Raji (cell line): ENCODE measurements around the gene CNNM1.

Experiments used
- POLR2A ChIP-seq: IDR thresholded peaks from 2 replicates; pipeline ENCODE4 v1.6.1; 2011; ENCODE audit warnings: low read depth, low read length, control low read depth; ENCODE audit not compliant: insufficient read depth

The CNNM1 gene

DNA sequence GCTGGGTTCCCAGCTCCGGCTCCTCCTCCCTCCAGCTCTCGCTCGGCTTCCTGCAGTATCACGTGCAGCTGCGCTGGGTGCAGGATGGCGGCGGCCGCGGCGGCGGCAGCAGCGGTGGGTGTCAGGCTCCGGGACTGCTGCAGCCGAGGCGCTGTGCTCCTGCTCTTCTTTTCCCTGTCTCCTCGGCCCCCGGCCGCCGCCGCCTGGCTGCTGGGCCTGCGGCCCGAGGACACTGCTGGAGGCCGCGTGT lies at the start of gene CNNM1:
Gene CNNM1, plus strand, starts transcription at position 53 of the 250 bp plus-strand sequence. Its CDS starts 32 bp downstream, at position 85.
- no peak for TF ChIP-seq POLR2A

DNA sequence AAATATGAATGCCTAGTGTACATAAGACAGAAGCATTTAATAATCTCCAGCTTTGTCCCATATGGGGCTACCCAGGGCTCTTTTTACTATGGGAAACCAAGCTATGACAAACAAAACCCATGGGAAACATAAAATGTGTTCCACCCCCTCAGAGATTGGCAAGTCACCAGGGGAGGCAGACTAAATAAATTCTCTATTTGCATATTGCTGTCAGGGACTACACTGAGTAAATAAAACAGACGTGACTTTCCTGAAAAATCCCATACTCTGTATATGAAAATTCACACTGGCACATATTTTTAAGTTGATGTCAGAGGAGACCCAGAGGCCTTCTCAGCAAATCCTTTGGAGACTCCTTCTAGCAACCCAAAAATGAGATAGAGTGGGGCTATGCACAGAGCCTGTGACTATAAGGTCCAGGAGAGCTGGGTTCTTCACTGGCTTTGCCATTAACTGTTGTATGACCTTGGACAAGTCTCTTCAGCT lies 49.5 kb upstream of the CNNM1 start:
- TF ChIP-seq POLR2A: no peak

DNA sequence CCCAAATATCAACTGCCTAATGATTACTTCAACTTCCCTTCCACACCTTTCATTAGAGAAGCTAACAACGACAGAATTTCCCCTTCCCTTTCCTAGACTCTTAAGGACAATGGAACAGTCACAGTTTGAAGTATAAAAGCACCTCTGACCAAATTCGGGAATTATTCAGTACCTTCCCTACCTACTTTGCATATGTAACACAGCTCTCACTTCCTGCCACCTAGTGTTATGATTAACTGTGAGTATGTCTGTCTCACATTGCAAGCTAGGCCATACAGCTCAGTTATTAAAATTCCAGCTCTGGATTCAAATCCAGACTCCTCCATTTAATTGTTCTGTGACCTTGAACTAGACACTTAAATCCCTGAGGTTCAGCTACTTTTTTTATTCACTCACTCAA lies 48.7 kb upstream of the CNNM1 start:
- TF ChIP-seq POLR2A: no peak

DNA sequence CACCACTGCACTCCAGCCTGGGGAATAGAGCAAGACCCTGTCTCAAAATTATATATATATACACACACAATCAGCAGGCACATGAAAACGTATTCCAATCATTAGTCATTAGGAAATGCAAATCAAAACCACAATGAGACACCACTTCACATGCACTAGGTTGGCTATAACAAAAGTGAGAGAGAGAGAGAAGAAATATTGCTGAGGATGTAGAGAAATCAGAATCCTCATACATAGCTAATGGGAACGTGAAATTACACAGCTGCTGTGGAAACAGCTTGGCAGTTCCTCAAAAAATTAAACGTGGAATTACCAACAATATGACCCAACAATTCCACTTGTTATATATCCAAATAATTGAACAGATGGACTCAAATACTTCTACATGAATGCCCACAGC lies 43.3 kb upstream of the CNNM1 start:
- no peak for TF ChIP-seq POLR2A

DNA sequence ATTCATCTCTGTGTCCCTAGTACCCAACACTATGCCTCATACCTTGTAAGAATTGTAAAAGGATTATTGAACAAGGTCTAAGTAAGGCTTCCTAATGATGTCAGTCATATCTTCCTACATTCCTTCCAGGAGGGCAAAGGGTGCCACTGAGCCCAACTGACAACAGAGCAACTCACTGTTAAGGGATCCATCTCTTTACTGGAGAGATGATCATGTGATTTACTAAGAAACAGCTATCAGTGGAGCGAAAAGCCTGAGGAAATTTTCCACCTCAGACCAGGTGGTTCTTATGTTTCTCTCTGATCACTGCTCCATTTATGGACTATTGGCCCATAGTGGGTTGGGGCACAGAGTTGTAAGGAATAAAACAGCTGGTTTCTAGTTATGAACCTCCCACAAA lies 38.9 kb upstream of the CNNM1 start:
- no peak for TF ChIP-seq POLR2A

DNA sequence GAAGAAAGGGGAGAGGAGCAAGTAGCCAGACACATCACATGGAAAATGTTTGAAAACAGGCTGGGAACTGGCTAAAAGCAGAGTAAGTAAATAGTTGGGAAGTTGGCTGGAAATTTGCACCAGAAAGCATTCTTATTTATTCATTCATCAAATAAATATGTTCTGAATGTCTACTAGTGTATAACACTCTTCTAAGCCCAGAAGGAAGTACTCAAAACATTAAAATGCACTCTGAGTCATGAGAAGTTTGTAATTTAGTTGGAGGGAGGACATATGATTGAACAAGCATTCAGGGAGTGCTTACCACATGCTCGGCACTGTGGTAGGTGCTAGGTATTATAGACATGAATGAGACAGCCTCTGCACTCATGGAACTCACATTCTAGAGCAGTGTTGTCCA lies 37.0 kb upstream of the CNNM1 start:
- no peak for TF ChIP-seq POLR2A

DNA sequence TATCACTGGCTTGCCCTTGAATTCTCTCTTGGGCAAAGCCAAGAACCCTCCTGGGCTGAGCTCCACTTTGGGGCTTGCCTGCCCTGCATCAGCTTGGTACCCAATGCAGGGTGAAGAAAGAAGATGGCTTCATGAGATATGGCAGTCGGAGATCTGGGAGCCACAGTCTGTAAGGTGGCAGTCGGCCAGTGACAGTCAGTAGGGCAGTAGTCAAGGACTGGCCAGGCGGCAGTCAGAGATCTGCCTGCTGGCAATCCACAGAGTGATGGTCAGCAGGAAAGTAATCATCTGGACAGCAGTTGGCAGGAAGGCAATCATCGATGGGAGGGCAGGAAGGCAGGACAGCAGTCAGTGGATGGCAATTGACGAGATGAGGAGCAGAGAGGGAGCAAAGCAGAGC lies 32.6 kb upstream of the CNNM1 start:
- no peak for TF ChIP-seq POLR2A

DNA sequence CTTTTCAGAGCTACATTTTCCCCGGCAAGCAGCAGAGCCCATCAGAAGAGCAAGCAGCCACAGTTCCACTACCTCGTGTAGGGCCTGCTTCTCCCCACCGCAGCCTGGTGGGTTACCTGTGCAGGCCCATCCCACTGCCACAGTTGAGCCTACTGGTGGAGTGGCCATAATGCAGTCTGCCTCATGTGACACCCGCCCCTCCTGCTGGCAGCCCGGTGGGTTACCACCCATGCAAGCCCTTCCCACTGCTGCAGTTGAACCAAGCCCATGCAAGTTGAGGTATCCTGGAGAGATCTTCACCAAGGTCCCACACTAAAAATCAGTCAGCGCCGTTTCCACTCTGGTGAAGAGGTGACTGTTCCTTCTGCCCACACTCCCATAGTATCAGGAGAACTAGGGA lies 32.1 kb upstream of the CNNM1 start:
- TF ChIP-seq POLR2A: no peak

DNA sequence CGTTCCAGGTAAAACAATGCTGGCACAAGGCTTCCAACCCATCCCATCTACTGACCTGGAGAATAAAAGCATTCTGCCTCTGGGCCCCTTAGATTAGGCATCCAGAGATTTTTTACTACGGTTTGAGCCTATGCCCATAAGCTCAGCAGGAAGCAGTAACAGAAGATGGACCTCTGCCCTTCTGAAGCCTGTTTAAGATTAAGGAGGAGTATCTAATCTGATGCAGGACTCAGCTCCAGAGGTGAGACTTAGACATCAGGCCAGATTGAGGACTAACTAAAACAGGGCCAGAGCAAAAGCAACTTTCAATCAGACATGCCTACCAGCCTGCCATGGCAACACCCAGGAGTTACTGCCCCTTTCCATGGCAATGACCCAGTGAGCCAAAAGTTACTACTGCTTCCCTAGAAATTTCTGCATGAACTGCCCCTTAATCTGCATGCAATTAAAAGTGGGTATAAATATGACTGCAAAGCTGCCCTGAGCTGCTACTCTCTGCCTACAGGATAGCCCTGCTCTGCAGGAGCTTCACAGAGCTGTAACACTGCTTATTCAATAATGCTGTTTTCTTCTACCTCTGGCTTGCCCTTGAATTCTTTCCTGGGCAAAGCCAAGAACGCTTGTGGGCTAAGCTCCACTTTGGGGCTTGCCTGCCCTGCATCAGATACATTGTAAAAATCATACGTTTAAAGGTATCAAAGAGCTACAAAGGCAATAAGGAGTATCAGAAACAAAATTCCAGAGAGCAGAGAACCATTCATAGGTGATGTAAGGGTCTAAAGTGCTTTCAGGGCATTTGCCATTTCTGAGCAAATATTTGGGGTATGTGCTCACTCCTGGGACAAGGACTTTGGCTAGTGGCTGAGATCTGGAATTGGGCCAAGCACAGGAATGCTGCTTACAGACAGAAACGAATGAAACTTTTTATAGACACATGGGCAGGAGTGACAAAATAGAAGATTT lies 25.0 kb upstream of the CNNM1 start:
- no peak for TF ChIP-seq POLR2A

DNA sequence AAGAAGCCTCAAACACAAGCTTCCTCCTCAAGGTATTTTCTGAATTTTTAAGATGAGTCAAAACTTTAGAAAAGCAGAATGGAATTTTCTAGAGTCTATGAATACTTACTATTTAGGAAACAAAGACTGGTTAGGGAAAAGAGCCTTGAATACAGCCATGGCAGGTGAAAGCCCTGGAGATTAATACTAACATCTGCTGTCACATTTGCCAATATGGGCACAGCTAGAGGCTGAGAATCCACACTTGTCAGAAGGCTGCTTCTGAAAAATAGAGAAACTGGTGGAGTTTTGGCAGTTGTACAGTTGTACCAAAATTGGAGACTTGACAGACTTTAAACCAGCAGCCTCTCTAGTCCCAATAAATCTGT lies 24.3 kb upstream of the CNNM1 start:
- TF ChIP-seq POLR2A: no peak

DNA sequence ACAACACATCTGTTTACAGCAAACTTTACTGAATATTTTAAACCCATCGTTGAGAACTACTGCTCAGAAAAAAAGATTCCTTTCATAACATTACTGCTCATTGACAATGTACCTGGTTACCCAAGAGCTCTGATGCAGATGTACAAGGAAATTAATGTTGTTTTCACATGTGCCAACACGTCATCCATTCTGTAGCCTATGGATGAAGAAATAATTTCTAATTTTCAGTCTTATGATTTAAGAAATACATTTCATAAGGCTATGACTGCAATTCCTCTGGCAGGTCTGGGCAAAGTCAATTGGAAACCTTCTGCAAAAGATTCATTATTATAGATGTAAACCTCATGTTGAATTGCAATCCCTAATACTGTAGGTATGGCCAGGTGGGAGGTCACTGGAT lies 16.7 kb upstream of the CNNM1 start:
- TF ChIP-seq POLR2A: no peak

DNA sequence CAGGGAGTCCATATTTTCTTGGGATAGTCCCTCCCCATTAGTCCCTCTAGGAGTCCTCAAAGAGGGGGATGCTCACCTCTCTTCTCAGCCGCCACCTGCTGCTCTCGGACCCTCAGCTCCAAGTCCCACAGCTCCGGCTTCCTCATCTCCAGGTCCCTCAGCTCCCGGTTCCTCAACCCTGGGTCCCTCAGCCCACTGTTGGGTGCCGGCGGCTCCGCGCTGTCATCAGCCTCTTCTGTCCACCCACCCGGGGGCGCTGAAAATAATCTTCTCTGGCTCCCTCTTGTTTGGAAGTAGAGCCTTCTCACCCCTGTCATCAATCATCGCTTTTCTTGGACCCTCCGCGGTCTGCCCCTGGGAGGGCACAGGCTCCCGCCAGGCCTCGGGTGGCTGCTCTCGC lies 13.3 kb upstream of the CNNM1 start:
- TF ChIP-seq POLR2A: no peak

DNA sequence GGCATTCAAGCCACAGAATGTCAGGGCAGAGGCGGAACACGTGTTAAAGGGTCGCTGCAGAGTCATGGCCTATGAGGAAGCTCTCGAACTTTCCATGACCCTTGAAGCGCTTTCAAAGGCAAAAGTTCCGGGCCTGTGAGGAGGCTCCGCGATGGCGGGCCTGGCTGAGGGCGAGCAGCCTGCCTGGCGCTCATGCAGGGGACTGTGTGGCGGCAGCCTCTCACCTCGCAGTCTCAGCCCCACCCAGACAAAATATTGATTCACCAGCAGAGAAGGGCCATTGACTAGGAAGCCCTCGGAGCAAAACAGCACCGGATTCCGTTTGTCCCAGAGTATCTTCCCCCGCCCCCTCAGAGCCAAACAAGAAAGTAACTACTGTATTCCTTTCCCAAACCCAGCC lies 12.8 kb upstream of the CNNM1 start:
- no peak for TF ChIP-seq POLR2A

DNA sequence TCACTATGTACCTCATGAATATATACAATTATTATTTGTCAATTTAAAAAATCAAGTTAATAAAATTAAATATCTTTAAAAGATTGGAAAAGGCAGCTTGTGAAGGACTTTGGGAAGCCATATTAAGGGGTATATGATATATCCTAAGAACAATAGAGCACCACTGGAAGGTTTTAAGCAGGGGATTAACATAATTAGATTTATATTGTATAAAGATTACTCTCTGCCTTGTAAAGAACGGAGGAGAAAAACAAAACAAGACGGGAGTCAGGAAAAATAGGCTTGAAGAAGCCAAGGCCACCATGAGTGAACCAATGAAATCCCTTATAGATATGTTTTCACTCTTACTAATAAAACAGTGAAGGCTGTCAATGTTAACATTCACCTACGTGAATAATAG lies 11.1 kb upstream of the CNNM1 start:
- TF ChIP-seq POLR2A: no peak

DNA sequence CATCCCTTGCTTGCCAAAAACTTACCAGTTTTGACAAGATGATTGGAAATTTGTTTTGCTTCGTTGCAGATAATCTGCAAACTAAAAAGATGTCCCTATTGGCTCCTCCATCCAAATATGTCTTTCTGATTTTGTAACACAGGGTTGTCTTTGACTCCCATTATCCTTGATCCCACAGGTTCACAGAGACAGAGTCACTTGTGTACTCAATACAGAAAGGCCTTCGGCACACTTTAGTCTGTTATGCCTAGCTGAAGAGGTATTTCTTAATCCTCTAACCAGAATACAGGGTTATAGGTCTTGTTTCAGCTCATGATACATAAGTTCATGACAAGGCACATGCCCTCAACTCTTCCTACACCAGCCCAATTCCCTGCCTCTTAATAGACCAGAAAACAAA lies 10.7 kb upstream of the CNNM1 start:
- TF ChIP-seq POLR2A: no peak

DNA sequence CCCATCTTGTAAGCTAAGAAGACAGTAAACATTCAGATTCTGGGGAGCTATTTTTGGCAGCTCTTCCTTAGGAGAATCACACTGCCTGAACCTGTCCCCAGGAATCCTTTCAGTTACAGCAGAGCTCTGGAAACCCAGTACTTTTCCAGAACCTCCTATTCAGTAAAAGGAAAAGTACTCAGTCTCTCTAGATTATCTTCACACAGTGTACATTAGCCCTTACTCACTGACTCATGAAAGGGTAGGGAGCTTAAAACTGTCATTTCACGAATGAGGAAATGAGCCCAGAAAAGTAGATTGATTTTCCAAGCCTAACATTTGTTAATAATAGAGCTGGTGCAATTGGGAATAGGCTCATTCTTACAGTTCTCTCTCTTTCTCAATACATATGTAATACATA lies 3.9 kb upstream of the CNNM1 start:
- TF ChIP-seq POLR2A: no peak

DNA sequence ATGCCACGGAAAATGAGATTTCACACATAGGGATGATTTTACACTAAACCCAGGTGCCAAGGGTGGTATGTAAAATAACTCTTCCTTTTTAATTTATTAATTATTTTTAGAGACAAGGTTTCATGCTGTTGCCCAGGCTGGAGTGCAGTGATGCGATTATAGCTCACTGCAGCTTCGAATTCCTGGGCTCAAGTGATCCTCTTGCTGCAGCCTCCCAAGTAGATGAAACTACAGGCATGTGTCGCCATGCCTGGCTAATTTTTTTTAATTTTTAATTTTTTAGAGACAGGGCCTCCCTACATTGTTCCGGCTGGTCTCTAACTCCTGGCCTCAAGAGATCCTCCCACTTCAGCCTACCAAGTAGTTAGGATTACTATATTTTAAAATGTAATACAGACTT lies 2.3 kb upstream of the CNNM1 start:
- TF ChIP-seq POLR2A: no peak
